PFSK-1 (cell line): ENCODE data around the gene C10orf95.

Experiments used
- POLR2AphosphoS5 ChIP-seq: IDR thresholded peaks from 2 replicates; pipeline ENCODE4 v1.6.1; 2012; ENCODE audit warnings: low read depth, mild to moderate bottlenecking, control low read depth, low read length, moderate library complexity
- REST ChIP-seq, 2 experiments: IDR thresholded peaks; 2 replicates each; pipeline versions ENCODE4 v1.6.1 to v1.8.0; 2011 to 2012; ENCODE audit warnings: low read depth in 2 of 2, low read length in 2 of 2, control low read depth in 1 of 2, inconsistent platforms in 1 of 2, mild to moderate bottlenecking in 1 of 2, moderate library complexity in 1 of 2; ENCODE audit not compliant: insufficient read depth in 1 of 2
- SIN3A ChIP-seq: IDR thresholded peaks from 2 replicates; pipeline ENCODE4 v1.6.1; 2012; ENCODE audit warnings: mild to moderate bottlenecking, low read length, moderate library complexity, borderline replicate concordance; ENCODE audit not compliant: insufficient read depth
- TAF1 ChIP-seq: IDR thresholded peaks from 2 replicates; pipeline ENCODE4 v1.6.1; 2012; ENCODE audit warnings: low read length, control low read depth, borderline replicate concordance; ENCODE audit not compliant: insufficient read depth

- TF ChIP-seq REST (IDR thresholded peaks at IDR 0.05; ENCODE audit: insufficient read depth in 1 of 2, low read depth in 2 of 2, low read length in 2 of 2) (no peak), TAF1 (no peak), POLR2AphosphoS5 (no peak), SIN3A (no peak)
These were observed 28.7 kb downstream of the C10orf95 start for GRCh38 chr10:102422545-102423129.
